GM21447 (cell line): ENCODE results near the gene LRRC53.
A peak's percentile ranks its signal among the peaks of the same experiment; 100 is the strongest.

Source experiments
- ATAC-seq: cut with Tn5 transposase; IDR thresholded peaks from one replicate; pipeline ENCODE4 v1.9.1; 2021; ENCODE audit not compliant: unreplicated experiment

The LRRC53 gene

DNA sequence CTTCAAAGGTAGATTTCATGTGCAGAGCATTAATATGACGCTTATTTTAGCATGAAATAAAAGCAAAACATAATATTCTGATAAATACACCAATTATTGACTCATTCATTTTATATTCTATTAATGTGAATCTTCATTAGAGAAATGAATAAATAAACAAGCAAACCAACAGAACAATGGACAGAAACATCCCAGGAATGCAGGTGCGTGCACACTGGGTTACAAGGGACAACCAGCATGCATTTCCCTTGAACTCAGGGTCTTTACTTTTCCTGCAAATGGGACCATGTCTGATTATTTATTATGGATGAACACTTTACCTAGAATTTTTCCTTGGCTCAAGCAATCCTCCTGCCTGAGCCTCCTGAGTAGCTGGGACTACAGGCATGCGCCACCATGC, 13.5 kb downstream of the LRRC53 start:
- ATAC-seq: no peak

GRCh38 chr1:74496669-74497068, 15.7 kb downstream of the LRRC53 start:
- no peak for ATAC-seq

- ATAC-seq: no peak
These were observed 26.4 kb downstream of the LRRC53 start for GRCh38 chr1:74486036-74486435.

DNA sequence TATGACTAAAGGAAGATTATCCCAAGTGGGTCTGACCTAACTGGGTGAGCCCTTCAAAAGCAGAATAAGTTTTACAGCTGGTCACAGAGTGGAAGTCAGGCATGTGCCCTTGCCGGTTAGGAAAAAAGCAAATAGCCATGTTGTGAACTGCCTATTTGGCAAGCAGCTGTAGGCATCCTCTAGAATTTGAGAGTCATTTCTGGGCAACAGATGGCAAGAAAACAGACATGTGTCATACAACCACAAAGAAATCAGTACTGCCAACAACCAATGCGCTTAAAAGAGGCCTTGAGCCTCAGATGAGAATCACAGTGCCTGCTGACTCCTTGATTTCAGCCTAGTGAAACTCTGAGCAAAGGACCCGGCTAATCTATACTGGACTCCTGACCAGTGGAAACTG, 26.8 kb downstream of the LRRC53 start:
- ATAC-seq: no peak

DNA sequence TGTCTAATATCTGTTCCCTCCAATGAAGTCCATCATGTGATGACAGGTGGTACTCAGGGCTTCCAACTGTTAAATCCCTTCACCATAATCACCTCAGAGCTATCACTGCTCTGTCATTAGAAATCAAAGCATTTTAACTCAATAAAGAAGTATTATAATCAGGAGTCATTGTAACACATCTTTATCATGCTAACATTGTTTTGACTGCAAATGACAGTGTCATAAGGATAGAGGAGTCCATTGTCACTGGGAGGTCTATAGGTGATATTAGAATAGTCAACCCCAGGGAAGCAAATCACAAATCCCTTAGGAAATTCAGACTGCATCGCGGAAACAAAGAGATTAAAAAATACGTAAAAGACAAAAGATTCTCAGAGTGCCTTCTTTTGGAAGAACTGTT, 30.8 kb downstream of the LRRC53 start:
- no peak for ATAC-seq

GRCh38 chr1:74480068-74480467, 32.3 kb downstream of the LRRC53 start:
- no peak for ATAC-seq

- ATAC-seq: no peak
These were observed 33.4 kb downstream of the LRRC53 start for GRCh38 chr1:74478979-74479378.

- no peak for ATAC-seq
These were observed 37.8 kb downstream of the LRRC53 start for GRCh38 chr1:74474585-74474984.

GRCh38 chr1:74471470-74471869, 40.9 kb downstream of the LRRC53 start:
- ATAC-seq: no peak

DNA sequence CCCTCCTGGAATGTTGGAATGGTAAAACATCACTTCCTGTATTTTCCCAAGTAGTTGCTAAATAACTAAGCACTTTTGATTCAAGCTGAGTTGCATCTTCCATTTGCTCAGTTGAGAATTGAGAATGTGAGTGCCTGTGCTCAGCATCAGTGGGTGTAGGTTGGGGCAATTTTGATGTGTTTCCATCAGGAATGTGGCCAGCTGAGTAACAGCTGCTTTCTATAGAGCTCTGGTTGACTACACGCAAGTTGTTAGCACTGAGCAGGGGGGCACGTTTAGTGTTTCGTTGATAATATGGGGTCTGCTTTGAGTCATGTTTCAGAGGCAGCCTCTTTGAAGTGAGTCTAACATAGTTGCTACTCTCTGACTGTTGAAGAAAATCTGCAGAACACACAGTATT, 41.5 kb downstream of the LRRC53 start:
- ATAC-seq: no peak

DNA sequence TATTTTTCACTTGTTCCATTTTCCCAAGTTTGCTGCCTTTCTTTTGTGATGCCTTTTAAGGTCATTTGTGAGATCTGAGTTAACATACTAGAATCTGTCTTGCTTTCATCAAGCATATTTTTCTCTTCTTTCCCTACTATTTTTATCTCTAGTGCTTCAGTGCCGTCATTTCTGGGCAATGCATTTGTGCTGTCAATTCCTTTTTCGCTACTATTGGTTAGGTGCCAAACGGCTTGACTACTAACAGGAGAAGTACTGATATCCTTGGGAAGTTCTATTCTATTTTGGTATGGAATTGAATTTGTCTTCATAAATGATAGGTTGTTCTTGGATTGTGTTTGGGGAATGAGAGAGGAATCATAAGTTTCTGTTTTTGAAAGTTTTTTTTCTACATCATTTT, 42.2 kb downstream of the LRRC53 start:
- no peak for ATAC-seq

GRCh38 chr1:74468982-74469603, 43.3 kb downstream of the LRRC53 start:
- no peak for ATAC-seq

GRCh38 chr1:74467786-74468377, 44.5 kb downstream of the LRRC53 start:
- ATAC-seq: no peak

DNA sequence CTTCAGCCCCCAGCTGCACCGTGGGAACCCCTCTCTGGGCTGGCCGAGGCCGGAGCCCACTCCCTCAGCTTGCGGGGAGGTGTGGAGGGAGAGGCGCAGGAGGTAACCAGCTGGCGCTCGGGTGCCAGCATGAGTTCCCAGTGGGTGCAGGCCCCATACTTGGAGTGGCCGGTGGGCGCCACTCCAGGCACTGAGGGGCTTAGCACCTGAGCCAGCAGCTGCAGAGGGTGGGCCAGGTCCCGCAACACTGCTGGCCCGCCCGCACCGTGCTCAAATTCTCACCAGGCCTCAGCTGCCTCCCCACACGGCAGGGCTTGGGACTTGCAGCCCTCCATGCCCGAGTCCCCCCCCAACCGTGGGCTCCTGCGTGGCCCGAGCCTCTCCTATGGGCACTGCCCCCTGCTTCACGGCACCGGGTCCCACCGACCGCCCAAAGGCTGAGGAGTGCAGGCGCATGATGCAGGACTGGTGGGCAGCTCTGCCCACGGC, 47.2 kb downstream of the LRRC53 start:
- no peak for ATAC-seq

DNA sequence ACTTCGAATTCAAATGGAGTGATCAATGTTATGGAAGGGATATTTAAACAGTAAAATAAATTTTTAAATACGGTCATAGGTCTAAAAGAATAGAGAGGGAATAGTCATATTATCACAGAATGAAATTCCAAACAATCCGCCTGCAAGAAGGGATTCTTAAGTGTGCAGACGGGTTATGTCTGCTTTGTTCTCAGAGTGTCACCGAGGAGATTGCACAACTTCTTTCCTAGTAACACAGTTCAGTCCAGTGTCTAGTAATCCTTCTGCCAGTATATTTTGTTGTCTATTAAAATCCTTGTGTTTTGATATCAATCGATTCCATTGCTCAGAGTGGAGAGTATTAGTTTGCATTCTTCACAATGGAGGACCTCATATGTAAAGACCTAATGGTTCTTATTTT, 48.4 kb downstream of the LRRC53 start:
- ATAC-seq: no peak

DNA sequence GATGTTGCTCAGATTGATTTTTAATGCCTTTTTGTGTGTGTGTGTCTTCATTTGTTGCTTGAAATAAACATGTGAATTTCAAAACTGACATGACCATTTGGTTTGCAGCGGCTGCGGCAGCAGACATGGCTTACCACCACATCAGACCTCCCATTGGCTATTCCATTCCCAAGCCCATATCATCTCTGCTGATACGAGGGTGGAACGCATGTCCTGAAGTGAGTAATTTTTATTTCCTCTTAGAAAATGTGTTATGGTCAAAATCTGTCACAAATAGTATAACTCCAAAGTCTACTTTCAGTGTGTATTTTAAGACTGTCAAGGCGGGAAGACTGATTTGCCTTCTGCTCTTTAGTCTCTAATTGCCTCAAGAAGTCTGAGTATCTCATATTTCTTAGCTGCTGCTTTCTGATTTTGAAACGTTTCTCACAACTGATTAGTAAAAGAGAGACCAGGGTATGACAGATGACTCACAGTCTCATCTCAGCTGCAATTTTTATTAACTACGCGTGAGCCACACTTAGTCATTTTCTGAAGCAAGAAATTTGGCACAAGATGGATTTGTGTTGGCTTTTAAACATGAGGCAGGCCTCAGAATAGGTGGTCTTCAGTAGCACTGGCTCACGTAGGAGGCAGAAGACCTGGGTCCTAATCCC, 49.0 kb downstream of the LRRC53 start:
- ATAC-seq: peak; percentile 92

- no peak for ATAC-seq
These were observed 55.2 kb downstream of the LRRC53 start for GRCh38 chr1:74457253-74457652.

DNA sequence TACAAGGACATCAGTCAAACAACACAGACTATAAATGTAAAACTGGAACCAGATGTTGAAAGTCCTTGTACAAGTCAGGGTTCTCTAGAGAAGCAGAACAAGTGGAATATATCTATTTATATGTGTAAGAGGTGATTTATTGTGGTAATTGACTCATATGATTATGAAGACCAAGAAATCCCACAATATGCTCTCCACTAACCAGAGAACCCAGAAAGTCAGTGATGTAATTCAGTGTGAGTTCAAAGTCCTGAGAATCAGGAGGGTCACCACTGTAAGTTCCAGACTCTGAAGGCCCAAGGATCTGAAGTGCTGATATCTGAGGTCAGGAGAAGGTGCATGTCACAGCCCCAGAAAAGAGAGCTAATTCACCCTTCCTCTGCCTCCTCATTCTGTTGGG, 57.0 kb downstream of the LRRC53 start:
- no peak for ATAC-seq

- no peak for ATAC-seq
These were observed 59.1 kb downstream of the LRRC53 start for GRCh38 chr1:74453277-74453676.

- no peak for ATAC-seq
These were observed 60.4 kb downstream of the LRRC53 start for GRCh38 chr1:74452035-74452434.

GRCh38 chr1:74437035-74437434, 75.4 kb downstream of the LRRC53 start:
- ATAC-seq: no peak

- no peak for ATAC-seq
These were observed 76.3 kb downstream of the LRRC53 start for GRCh38 chr1:74436078-74436477.
